Ishikawa (cell line): Measurements from ENCODE around the gene DPH6.

ENCODE experiments used
- RAD21 ChIP-seq: IDR thresholded peaks from 2 replicates; pipeline ENCODE4 v1.6.1; 2012; ENCODE audit warnings: low read depth
- TAF1 ChIP-seq: IDR thresholded peaks from 2 replicates; pipeline ENCODE4 v1.6.1; 2012; ENCODE audit warnings: low read depth, mild to moderate bottlenecking

DNA sequence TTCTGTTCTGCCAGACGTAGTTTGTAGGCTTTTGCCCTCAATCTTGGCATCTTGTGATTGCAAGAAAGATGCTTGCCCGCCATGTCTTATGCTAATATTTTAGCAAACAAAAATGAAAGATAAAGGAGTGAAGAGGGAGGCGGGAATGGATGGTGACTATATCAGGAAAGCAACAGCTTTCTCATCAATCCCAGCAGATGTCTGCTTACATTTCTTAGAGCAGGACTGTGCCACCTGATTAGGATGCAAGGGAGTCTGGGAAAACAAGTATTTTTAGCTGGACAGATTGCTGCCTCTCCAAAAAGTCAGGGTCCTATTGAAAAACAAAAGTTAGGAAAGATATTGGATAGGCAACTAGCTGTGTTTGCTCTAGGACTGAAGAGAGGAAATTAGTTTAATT lies 34.6 kb upstream of the DPH6 start:
- TF ChIP-seq TAF1, result no peak
- TF ChIP-seq RAD21, result no peak
